GM21723 (cell line): ENCODE results near the gene TEX11.
"Not testable (repeated sequence)": the region's sequence is repeated elsewhere in the genome, so short reads cannot be mapped to it uniquely, and the experiment has no call there.

Experiments
- ATAC-seq: cut with Tn5 transposase; IDR thresholded peaks from one replicate; pipeline ENCODE4 v1.9.1; 2021; ENCODE audit warnings: mild to moderate bottlenecking, moderate library complexity; ENCODE audit not compliant: unreplicated experiment

Gene TEX11

GRCh38 chrX:70613295-70613694, 295.2 kb downstream of the TEX11 start:
- no peak for ATAC-seq

- ATAC-seq = no peak
These were observed 303.2 kb downstream of the TEX11 start for GRCh38 chrX:70605352-70605751.

- ATAC-seq = no peak
These were observed 316.4 kb downstream of the TEX11 start for GRCh38 chrX:70592091-70592490.

- not testable (repeated sequence) for ATAC-seq
These were observed 321.4 kb downstream of the TEX11 start for GRCh38 chrX:70587158-70587557.

GRCh38 chrX:70577442-70577841, 331.1 kb downstream of the TEX11 start:
- ATAC-seq = no peak

- not testable (repeated sequence) for ATAC-seq
These were observed 338.5 kb downstream of the TEX11 start for GRCh38 chrX:70569922-70570576.

GRCh38 chrX:70554948-70555347, 353.6 kb downstream of the TEX11 start:
- no peak for ATAC-seq

GRCh38 chrX:70554523-70554922, 354.0 kb downstream of the TEX11 start:
- ATAC-seq = no peak

- ATAC-seq = peak; percentile 41
These were observed 354.4 kb downstream of the TEX11 start for GRCh38 chrX:70554081-70554480.

GRCh38 chrX:70553516-70553915, 355.0 kb downstream of the TEX11 start:
- ATAC-seq = peak; percentile 91

- ATAC-seq = no peak
These were observed 356.3 kb downstream of the TEX11 start for GRCh38 chrX:70552130-70552704.

GRCh38 chrX:70549429-70549828, 359.1 kb downstream of the TEX11 start:
- ATAC-seq = no peak

GRCh38 chrX:70535198-70535597, 373.3 kb downstream of the TEX11 start:
- no peak for ATAC-seq

GRCh38 chrX:70527610-70528345, 380.7 kb downstream of the TEX11 start:
- no peak for ATAC-seq

- ATAC-seq = no peak
These were observed 381.5 kb downstream of the TEX11 start for GRCh38 chrX:70527053-70527452.

- ATAC-seq = no peak
These were observed 382.8 kb downstream of the TEX11 start for GRCh38 chrX:70525733-70526132.

GRCh38 chrX:70515692-70516091, 392.8 kb downstream of the TEX11 start:
- not testable (repeated sequence) for ATAC-seq

GRCh38 chrX:70515270-70515669, 393.2 kb downstream of the TEX11 start:
- ATAC-seq = not testable (repeated sequence)

- ATAC-seq = no peak
These were observed 399.4 kb downstream of the TEX11 start for GRCh38 chrX:70509078-70509477.

- no peak for ATAC-seq
These were observed 400.1 kb downstream of the TEX11 start for GRCh38 chrX:70508296-70508911.

GRCh38 chrX:70505451-70505841, 403.1 kb downstream of the TEX11 start:
- ATAC-seq = no peak
